GM12874 (cell line): ENCODE measurements around the gene PSMD10.

ENCODE experiments used
- CTCF ChIP-seq: IDR thresholded peaks from 2 replicates; pipeline ENCODE4 v1.5.1; 2011; ENCODE audit warnings: low read depth, mild to moderate bottlenecking, control low read depth, low read length, moderate library complexity; ENCODE audit not compliant: insufficient read depth

PSMD10 gene, protein sequence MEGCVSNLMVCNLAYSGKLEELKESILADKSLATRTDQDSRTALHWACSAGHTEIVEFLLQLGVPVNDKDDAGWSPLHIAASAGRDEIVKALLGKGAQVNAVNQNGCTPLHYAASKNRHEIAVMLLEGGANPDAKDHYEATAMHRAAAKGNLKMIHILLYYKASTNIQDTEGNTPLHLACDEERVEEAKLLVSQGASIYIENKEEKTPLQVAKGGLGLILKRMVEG

GRCh38 chrX:108091264-108091877, at the start of gene PSMD10, which contains the start of gene ATG4A:
TSS of gene PSMD10 (minus strand) at chrX:108091542. CDS start at chrX:108091520, 22 bp downstream.
TSS of gene ATG4A (plus strand) at chrX:108091778. CDS start at chrX:108091827, 49 bp downstream.
- TF ChIP-seq CTCF, result no peak

GRCh38 chrX:108138814-108139702, 47.7 kb upstream of the PSMD10 start:
- peak; percentile 24; the same call in 1 of the 2 replicates for TF ChIP-seq CTCF

DNA sequence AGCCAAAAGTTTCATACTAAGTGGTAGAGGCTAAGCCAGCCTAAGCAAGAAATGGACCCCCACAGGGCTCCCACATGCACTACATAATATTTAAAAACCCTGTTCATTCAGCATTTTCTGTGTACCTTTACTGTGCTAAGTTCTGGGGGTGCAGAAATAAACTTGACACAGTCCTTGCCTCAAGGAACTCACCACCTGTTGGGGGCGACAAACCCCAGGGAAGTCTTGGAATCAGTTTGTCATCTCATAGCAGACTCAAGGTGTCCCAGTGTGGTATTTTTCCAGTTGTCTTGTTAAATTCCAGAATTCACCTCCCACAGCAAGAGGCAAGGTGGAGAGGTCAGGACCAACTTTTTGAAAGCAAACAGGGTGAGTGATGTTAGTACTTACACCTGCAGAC, 43.4 kb upstream of the PSMD10 start:
- TF ChIP-seq CTCF, result no peak

GRCh38 chrX:108132876-108133275, 41.5 kb upstream of the PSMD10 start:
- no peak for TF ChIP-seq CTCF

GRCh38 chrX:108132034-108132433, 40.7 kb upstream of the PSMD10 start:
- no peak for TF ChIP-seq CTCF

DNA sequence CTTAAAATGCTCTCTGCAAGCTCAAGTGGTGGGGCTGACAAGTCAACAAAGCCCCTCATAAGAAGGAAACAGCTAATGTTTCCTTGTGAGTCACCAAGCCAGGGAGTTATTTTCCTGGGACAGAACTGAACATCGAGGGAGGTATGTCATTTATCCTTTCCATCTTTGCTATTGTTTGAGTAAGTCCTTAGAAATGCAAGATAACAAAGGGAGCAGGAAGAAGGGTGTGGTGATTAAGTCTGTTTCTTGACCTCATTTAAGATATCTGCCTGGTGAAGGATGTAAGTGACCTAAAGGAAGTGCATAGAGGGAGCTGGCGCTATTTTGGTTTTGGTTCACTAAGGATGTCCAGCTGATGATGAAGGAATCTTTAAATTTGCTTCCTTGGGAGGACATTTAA, 40.1 kb upstream of the PSMD10 start:
- no peak for TF ChIP-seq CTCF

- no peak for TF ChIP-seq CTCF
Measured at GRCh38 chrX:108130889-108131288, 39.5 kb upstream of the PSMD10 start.
